Lower leg skin (tissue), 4 donors: ENCODE data around the gene BRMS1. TPM values are rescaled to one million over a fixed set of nuclear protein-coding genes. Genes with fewer than 3 reads are reported as not detected.
"Not testable (repeated sequence)": the region's sequence is repeated elsewhere in the genome, so short reads cannot be mapped to it uniquely, and the experiment has no call there.

Source experiments
- DNase-seq, 2 donors: peaks; one replicate each; pipeline ENCODE4 v3.0.0-alpha.2; 2019; ENCODE audit warnings: low spot score in 2 of 2
- H3K4me3 ChIP-seq: fragments of 200-600 bp; sonication (generic); 2 replicates; pipeline ENCODE4 v1.5.1; 2017; ENCODE audit warnings: mild to moderate bottlenecking, low read depth; ENCODE audit not compliant: poor library complexity, severe bottlenecking
- CTCF ChIP-seq, 3 donors: fragments of 450-650 bp; IDR thresholded peaks; one replicate each; pipeline ENCODE4 v1.5.1; 2016; ENCODE audit warnings: antibody characterized with exemption in 3 of 3, mild to moderate bottlenecking in 3 of 3, moderate library complexity in 2 of 3
- POLR2A ChIP-seq, 2 donors: fragments of 450-650 bp; IDR thresholded peaks; one replicate each; pipeline ENCODE4 v1.6.1; 2016 to 2017; ENCODE audit warnings: antibody characterized with exemption in 2 of 2, mild to moderate bottlenecking in 1 of 2, moderate library complexity in 1 of 2
- WGBS, 2 donors: methylation state at CpG; one replicate each; pipeline ENCODE4 v1.1.5; 2018; 5-methylcytosine and 5-hydroxymethylcytosine counted together
- intact Hi-C: fragments of 100-400 bp; cut with DNase I; formaldehyde crosslinking; loops from one replicate; pipeline ENCODE4 v1.15.0; 2023; ENCODE audit warnings: low total_unique reads
- total RNA-seq, 4 donors: library from RNA; depleted of rRNA; stranded (reverse); fragments of >200 nt; gene quantifications; one replicate each; pipeline ENCODE4 v1.1.0, GENCODE V29; 2016

Gene BRMS1
- total RNA-seq, 4 donors from 2014 or later, result 40.1 to 68.4 (median 57.5) TPM

DNA sequence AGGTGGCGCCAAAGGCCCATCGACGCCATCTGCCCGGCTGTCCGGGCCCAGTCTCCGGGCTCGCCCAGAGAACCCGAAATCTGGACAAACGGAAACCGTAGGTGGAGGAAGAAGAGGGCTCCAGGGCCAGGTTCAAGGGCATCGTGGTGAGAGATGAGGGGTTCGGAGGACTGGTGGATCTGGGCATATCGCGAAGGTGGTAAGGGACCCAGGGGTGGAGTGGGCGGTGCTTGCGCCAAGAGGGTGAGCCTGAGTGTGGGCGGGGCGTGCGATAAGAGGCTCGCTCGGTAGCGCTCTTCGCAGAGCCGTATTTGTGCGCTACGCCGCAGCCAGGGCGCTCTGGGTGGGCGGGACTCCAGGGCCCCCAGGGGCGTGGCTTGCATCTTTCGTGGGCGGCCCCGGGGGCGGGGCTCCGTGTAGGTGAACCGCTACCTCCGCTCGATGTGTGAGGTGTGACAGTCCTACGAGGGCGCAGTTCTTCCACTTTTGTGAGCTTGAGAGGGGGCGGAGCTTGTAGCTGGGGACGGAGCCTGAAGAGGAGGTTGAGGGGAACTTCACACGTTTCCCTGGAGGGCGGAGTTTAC is 32.8 kb downstream of the BRMS1 start:
- DNase-seq, result peak; percentile 93 to 98
- WGBS, 2 donors, result 0% methylated on average over 33 to 38 of the region's 44 CpGs
- intact Hi-C loops, result no loop called here
- H3K4me3 ChIP-seq, result peak overlapping the region; percentile 30
- TF ChIP-seq CTCF (IDR thresholded peaks at IDR 0.05), result peak in 1 of 3 donors; percentile 74
- no peak for TF ChIP-seq POLR2A (IDR thresholded peaks at IDR 0.05)

DNA sequence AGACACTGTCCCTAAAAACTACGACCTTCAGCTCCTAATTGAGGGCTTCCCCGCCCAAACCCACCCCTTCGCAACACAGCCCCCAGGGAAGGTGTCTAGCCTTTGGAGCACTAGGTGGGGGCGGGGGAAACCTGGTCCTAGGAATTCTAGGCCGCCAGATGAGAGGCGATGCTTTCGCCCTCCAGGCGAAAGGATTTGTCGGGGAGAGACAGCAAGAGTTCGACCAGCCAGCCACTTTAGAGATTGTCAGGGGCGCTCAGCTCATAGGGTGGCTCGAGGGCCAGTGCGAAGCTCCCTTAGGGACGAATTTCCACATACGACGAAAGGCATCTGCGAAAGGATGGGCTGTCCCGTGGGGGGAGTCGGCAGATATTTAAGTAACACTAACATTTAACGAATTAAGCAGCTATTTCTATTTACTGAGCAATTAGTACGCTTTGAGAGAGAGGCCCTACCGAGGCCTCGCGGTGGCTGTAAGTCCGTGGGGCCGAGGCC is 33.4 kb downstream of the BRMS1 start:
- intact Hi-C loops, result no loop called here
- 22 to 30% methylated on average over 26 of the region's 26 CpGs for WGBS, 2 donors
- TF ChIP-seq CTCF (IDR thresholded peaks at IDR 0.05) (no peak), POLR2A (IDR thresholded peaks at IDR 0.05) (no peak)
- no peak overlapping the region for H3K4me3 ChIP-seq
- no peak for DNase-seq

DNA sequence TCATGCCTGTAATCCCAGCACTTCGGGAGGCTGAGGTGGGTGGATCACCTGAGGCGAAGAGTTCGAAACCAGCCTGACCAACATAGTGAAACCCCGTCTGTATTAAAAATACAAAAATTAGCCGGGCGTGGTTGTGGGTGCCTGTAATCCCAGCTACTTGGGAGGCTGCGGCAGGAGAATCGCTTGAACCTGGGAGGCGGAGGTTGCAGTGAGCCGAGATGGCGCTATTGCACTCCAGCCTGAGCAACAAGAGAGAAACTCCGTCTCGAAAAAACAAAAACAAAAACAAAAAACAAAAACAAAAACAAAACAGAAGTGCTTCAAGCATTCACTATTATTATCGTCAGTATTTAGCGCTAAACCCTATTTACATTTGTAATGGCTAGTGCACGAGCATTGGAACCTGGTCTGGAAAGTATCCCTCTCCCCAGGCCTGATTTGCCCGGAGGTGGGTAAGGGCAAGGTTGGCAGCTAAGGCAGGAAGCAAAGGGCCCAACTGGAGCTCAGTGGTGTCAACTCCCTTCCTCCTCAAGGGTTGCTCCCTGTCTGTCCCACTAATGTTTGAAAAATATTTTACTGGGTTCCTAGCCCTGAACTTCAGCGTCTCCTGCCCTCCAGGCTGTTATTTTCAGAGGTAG is 34.0 kb downstream of the BRMS1 start:
- 79 to 82% methylated on average over 18 of the region's 18 CpGs for WGBS, 2 donors

GRCh38 chr11:66310324-66310723 is 34.6 kb downstream of the BRMS1 start:
- H3K4me3 ChIP-seq, result no peak overlapping the region
- TF ChIP-seq CTCF (IDR thresholded peaks at IDR 0.05), result no peak
- no peak for TF ChIP-seq POLR2A (IDR thresholded peaks at IDR 0.05)
- 77 to 90% methylated on average over 8 of the region's 8 CpGs for WGBS, 2 donors
- DNase-seq, result peak in 1 of 2 donors; percentile 83
- intact Hi-C loops, result no loop called here

More for the DNA sequence above, 34.0 kb downstream of the BRMS1 start:
- intact Hi-C loops, DNase-seq, H3K4me3 ChIP-seq: not testable (repeated sequence)

DNA sequence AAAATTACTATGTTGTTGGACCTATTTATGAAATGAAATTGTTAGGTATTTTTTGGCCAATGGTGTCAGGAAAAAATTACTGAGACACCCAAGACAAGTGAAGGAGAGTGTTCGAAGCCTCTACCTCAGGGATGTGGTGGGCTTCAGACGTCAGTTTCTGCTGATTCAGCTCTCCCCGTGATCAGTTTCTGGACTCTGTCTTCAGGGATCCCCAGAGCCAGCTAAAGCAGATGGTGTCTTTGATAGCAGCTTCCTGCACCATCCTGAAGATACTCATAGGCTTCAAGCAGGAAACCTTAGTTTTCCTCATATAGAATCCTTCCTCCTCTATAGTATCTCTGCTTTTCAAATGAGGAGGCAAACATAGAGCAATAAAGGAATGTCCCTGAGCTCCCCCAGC is 35.4 kb downstream of the BRMS1 start:
- 72% methylated on average over 3 of the region's 3 CpGs for WGBS, 2 donors
- no peak for TF ChIP-seq POLR2A (IDR thresholded peaks at IDR 0.05)
- no peak for TF ChIP-seq CTCF (IDR thresholded peaks at IDR 0.05)
- DNase-seq, result no peak
- no peak overlapping the region for H3K4me3 ChIP-seq
- intact Hi-C loops, result loop anchor here (5.0 kb wide), 1 partner anchor 78 kb away; no protein-coding TSS in a partner anchor

DNA sequence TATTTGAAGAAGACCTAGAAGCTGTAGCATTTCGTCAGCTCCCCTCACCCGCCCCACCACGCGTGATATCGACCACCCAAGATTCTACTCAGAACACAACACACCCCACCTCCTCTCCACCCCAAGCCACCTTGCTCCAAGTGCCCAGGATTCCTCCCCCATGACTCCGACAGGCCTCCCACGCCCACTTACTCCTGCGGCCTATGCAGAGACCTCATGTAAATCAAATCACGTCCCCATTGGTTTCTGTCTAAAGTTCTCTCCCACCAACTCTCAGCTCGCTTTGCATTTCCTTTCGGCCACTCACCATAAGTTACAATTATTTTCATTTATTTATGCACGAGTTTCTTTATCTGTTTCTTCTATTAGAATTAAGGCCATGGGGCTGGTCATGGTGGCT is 42.2 kb downstream of the BRMS1 start:
- DNase-seq, result no peak
- H3K4me3 ChIP-seq, result no peak overlapping the region
- TF ChIP-seq CTCF (IDR thresholded peaks at IDR 0.05), result no peak
- no peak for TF ChIP-seq POLR2A (IDR thresholded peaks at IDR 0.05)
- intact Hi-C loops, result no loop called here
- WGBS, 2 donors, result 86 to 89% methylated on average over 12 of the region's 12 CpGs
